Spleen (tissue), 11 donors: ENCODE results near the gene MED9. TPM values are rescaled to one million over a fixed set of nuclear protein-coding genes. Genes with fewer than 3 reads are reported as not detected.

Experiments used
- DNase-seq: peaks from one replicate; pipeline ENCODE4 v3.0.0-alpha.2; 2020
- H3K27ac ChIP-seq, 8 donors: fragments of 200-600 bp; sonication (generic) in 7 of 8; 1 replicate in 4 of 8; 2 replicates in 4 of 8; pipeline versions ENCODE4 v1.5.0 to v1.8.0; 2016 to 2021; ENCODE audit warnings: inconsistent platforms in 4 of 8, mild to moderate bottlenecking in 4 of 8, moderate library complexity in 1 of 8
- H3K27me3 ChIP-seq, 7 donors: fragments of 200-600 bp; sonication (generic) in 6 of 7; replicated peaks in 1 of 7; 1 replicate in 4 of 7; 2 replicates in 3 of 7; pipeline versions ENCODE4 v1.5.0 to v1.8.0; 2016 to 2021; ENCODE audit warnings: inconsistent platforms in 3 of 7, mild to moderate bottlenecking in 1 of 7
- H3K36me3 ChIP-seq, 6 donors: fragments of 200-600 bp; sonication (generic) in 5 of 6; 1 replicate in 4 of 6; 2 replicates in 2 of 6; pipeline versions ENCODE4 v1.5.0 to v1.8.0; 2016 to 2021; ENCODE audit warnings: inconsistent platforms in 2 of 6
- H3K4me1 ChIP-seq, 6 donors: fragments of 200-600 bp; sonication (generic) in 5 of 6; 1 replicate in 3 of 6; 2 replicates in 3 of 6; pipeline versions ENCODE4 v1.5.0 to v1.8.0; 2016 to 2021; ENCODE audit warnings: inconsistent platforms in 3 of 6
- H3K4me3 ChIP-seq, 8 donors: fragments of 200-600 bp; sonication (generic) in 7 of 8; 1 replicate in 4 of 8; 2 replicates in 4 of 8; pipeline versions ENCODE4 v1.5.0 to v1.8.0; 2016 to 2021; ENCODE audit warnings: inconsistent platforms in 4 of 8, mild to moderate bottlenecking in 4 of 8, moderate library complexity in 2 of 8
- H3K9me3 ChIP-seq, 8 donors: fragments of 200-600 bp; sonication (generic) in 7 of 8; 1 replicate in 4 of 8; 2 replicates in 4 of 8; pipeline versions ENCODE4 v1.5.0 to v1.8.0; 2016 to 2021; ENCODE audit warnings: inconsistent platforms in 4 of 8
- CTCF ChIP-seq, 11 experiments: fragments of 200-600 bp in 7 of 11; fragments of 450-650 bp in 4 of 11; sonication (generic) in 4 of 11; IDR thresholded peaks in 8 of 11; conservative IDR thresholded peaks in 3 of 11; 1 replicate in 7 of 11; 2 replicates in 4 of 11; pipeline versions ENCODE4 v1.4.0 to v1.8.0; 2016 to 2021; ENCODE audit warnings: antibody characterized with exemption in 11 of 11, inconsistent platforms in 4 of 11, mild to moderate bottlenecking in 1 of 11
- POLR2A ChIP-seq, 3 donors: fragments of 450-650 bp; IDR thresholded peaks; one replicate each; pipeline ENCODE4 v1.5.1; 2017; ENCODE audit warnings: antibody characterized with exemption in 3 of 3, mild to moderate bottlenecking in 1 of 3
- POLR2AphosphoS5 ChIP-seq, 3 donors: sonication (generic); formaldehyde crosslinking; IDR thresholded peaks; one replicate each; pipeline ENCODE4 v1.5.1; 2017; ENCODE audit warnings: antibody characterized with exemption in 3 of 3
- WGBS, 5 donors: extraction: QIAGEN DNeasy Blood & Tissue Kit in 3 of 5; methylation state at CpG; one replicate each; pipeline versions ENCODE4 v1.1.5 to v1.1.7; 2013 to 2018; 5-methylcytosine and 5-hydroxymethylcytosine counted together
- intact Hi-C: fragments of 100-400 bp; cut with DNase I; formaldehyde crosslinking; loops from one replicate; pipeline ENCODE4 v1.15.0; 2023; ENCODE audit warnings: low total_unique reads
- polyA plus RNA-seq, 3 donors: library from polyadenylated mRNA; stranded (reverse); fragments of 200-250 nt; gene quantifications; one replicate each; pipeline ENCODE4 v1.2.1, GENCODE V29; 2013
- total RNA-seq, 7 donors: library from RNA; depleted of rRNA in 3 of 7; stranded (reverse); fragments of >200 nt in 3 of 7; fragmentation: NEBNext Ultra II Directional in 4 of 7; extraction: Animal tissue kit (Norgen Biotek cat#: 25700) in 4 of 7; gene quantifications; one replicate each; pipeline versions ENCODE4 v1.1.0 to v1.2.1, GENCODE V29; 2016 to 2021
- donor health status: healthy with polysubstance abuse.
- donor health status: DM: no; HTN: no; CAD: no; lungs with moderate emphysema.
- donor health status: DM: no; HTN: no; CAD: no.
- donor health status: Bipolar disorder and iron deficiency.
- donor health status: healthy.
- donor health status: DM: no; HTN: no; CAD: no.
- donor health status: DM: yes; HTN: yes; CAD: no.

The MED9 gene
- total and polyA plus RNA-seq, 10 donors = 8.5 to 19.2 (median 14.1) TPM

GRCh38 chr17:17511293-17511741 is 34.5 kb downstream of the MED9 start:
- peak; percentile 55 for DNase-seq
- TF ChIP-seq CTCF (IDR thresholded peaks at IDR 0.05 in 8 of 11, conservative IDR thresholded peaks at IDR 0.05 in 3 of 11) = no peak
- no peak for TF ChIP-seq POLR2A (IDR thresholded peaks at IDR 0.05)
- H3K27ac ChIP-seq = no peak overlapping the region
- no peaks in the 10 kb centered on the region for H3K9me3 ChIP-seq
- intact Hi-C loops = no loop called here
- peaks cover 0 to 14% (median 7%) of the 10 kb centered on the region in 6 donors for H3K4me1 ChIP-seq
- peaks cover 0 to 4% (median 0%) of the 10 kb centered on the region in 6 donors for H3K36me3 ChIP-seq
- no peak overlapping the region for H3K4me3 ChIP-seq
- 60 to 74% (median 68%) methylated on average over 8 to 12 of the region's 12 CpGs for WGBS, 5 donors
- no peaks in the 10 kb centered on the region for H3K27me3 ChIP-seq

GRCh38 chr17:17511881-17512858 is 35.4 kb downstream of the MED9 start:
- DNase-seq = peak; percentile 62
- TF ChIP-seq CTCF (IDR thresholded peaks at IDR 0.05 in 8 of 11, conservative IDR thresholded peaks at IDR 0.05 in 3 of 11) = no peak
- no peak for TF ChIP-seq POLR2AphosphoS5 (IDR thresholded peaks at IDR 0.05)
- TF ChIP-seq POLR2A (IDR thresholded peaks at IDR 0.05) = no peak
- Histone ChIP-seq H3K27ac (no peak overlapping the region), H3K9me3 (no peaks in the 10 kb centered on the region), H3K27me3 (no peaks in the 10 kb centered on the region), H3K4me3 (no peak overlapping the region), H3K4me1 (peaks cover 0 to 5% (median under 1%) of the 10 kb centered on the region in 6 donors), H3K36me3 (peaks cover 0 to 4% (median 0%) of the 10 kb centered on the region in 6 donors)
- WGBS, 5 donors = 73 to 90% (median 81%) methylated on average over 13 to 29 of the region's 29 CpGs
- intact Hi-C loops = no loop called here

- Histone ChIP-seq H3K4me3 (no peak overlapping the region), H3K36me3 (peaks cover 0 to 4% (median 0%) of the 10 kb centered on the region in 6 donors), H3K9me3 (no peaks in the 10 kb centered on the region), H3K27ac (no peak overlapping the region), H3K27me3 (no peaks in the 10 kb centered on the region), H3K4me1 (no peaks in the 10 kb centered on the region)
- DNase-seq = no peak
- intact Hi-C loops = no loop called here
- no peak for TF ChIP-seq CTCF (IDR thresholded peaks at IDR 0.05 in 8 of 11, conservative IDR thresholded peaks at IDR 0.05 in 3 of 11)
- no peak for TF ChIP-seq POLR2A (IDR thresholded peaks at IDR 0.05)
- TF ChIP-seq POLR2AphosphoS5 (IDR thresholded peaks at IDR 0.05) = no peak
- 86 to 94% (median 92%) methylated on average over 3 to 5 of the region's 5 CpGs for WGBS, 5 donors
Observed at GRCh38 chr17:17512866-17513265, 36.1 kb downstream of the MED9 start.

GRCh38 chr17:17513626-17514025 is 36.8 kb downstream of the MED9 start:
- Histone ChIP-seq H3K4me3 (no peak overlapping the region), H3K9me3 (no peaks in the 10 kb centered on the region), H3K4me1 (no peaks in the 10 kb centered on the region), H3K36me3 (peaks cover 0 to 4% (median 0%) of the 10 kb centered on the region in 6 donors), H3K27me3 (no peaks in the 10 kb centered on the region), H3K27ac (no peak overlapping the region)
- intact Hi-C loops = no loop called here
- WGBS, 5 donors = 92 to 98% (median 94%) methylated on average over 7 of the region's 7 CpGs
- TF ChIP-seq POLR2A (IDR thresholded peaks at IDR 0.05) (no peak), CTCF (IDR thresholded peaks at IDR 0.05 in 8 of 11, conservative IDR thresholded peaks at IDR 0.05 in 3 of 11) (no peak), POLR2AphosphoS5 (IDR thresholded peaks at IDR 0.05) (no peak)
- DNase-seq = no peak
